Measurements from ENCODE around the gene CA10. TPM values are rescaled to one million over a fixed set of nuclear protein-coding genes. Genes with fewer than 3 reads are reported as not detected.

The CA10 gene
- total and polyA plus RNA-seq, 2 donors (not counting 3 experiments of a cell fraction or from before 2014, with no cell fraction given): not detected

- TF ChIP-seq MAX (IDR thresholded peaks at IDR 0.05; ENCODE audit: insufficient read depth, insufficient read length) (no peak), JUN (IDR thresholded peaks at IDR 0.05; ENCODE audit: borderline replicate concordance, insufficient read depth, insufficient read length, low read depth) (no peak), POLR2A (IDR thresholded peaks at IDR 0.05; ENCODE audit: low read depth, low read length) (no peak)
- TF ChIP-seq, protein P1, sequence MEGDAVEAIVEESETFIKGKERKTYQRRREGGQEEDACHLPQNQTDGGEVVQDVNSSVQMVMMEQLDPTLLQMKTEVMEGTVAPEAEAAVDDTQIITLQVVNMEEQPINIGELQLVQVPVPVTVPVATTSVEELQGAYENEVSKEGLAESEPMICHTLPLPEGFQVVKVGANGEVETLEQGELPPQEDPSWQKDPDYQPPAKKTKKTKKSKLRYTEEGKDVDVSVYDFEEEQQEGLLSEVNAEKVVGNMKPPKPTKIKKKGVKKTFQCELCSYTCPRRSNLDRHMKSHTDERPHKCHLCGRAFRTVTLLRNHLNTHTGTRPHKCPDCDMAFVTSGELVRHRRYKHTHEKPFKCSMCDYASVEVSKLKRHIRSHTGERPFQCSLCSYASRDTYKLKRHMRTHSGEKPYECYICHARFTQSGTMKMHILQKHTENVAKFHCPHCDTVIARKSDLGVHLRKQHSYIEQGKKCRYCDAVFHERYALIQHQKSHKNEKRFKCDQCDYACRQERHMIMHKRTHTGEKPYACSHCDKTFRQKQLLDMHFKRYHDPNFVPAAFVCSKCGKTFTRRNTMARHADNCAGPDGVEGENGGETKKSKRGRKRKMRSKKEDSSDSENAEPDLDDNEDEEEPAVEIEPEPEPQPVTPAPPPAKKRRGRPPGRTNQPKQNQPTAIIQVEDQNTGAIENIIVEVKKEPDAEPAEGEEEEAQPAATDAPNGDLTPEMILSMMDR (IDR thresholded peaks at IDR 0.05; ENCODE audit: extremely low read depth in 1 of 2, insufficient read depth in 1 of 2, low read depth in 1 of 2, low read length in 2 of 2): no peak
Observed at GRCh38 chr17:52120465-52120864, 38.0 kb downstream of the CA10 start.

DNA sequence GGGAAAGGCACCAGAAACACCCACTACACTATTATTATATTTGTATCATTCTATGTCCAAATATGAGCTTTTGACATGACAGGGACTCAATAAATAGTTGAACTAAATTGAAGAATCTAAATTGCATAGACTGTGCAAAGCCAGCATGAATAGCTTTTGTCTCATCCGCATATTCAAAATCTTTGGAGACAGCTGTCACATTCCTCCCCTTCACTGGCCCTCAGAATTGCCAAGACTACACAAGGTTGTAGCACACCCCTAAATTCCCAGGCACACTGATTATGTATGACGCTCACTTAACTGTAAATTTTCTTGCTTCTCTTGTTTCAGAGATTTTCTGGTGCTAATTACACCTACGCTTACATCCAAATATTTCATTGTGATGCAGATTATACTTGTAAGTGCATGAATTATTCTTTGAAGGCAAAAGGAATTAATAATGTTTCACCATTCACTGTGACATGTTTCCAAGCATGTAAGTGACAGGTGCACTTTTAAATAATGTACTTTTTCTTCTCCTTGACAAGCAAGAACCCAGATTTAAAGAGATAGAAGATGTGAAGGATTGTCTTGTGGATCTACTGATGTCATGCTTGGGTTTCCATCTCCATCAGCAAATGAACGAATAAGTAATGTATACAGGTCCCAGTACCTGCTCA is 47.5 kb downstream of the CA10 start:
- intact Hi-C loops (cut with micrococcal nuclease): no loop called here
- Histone ChIP-seq H3K4me1 (ENCODE audit: control insufficient read depth, extremely low read depth, insufficient read depth, low read length) (no peaks in the 10 kb centered on the region), H3K9ac (replicated peaks; ENCODE audit: extremely low read depth, insufficient read depth, low read length) (no peak overlapping the region), H4K20me1 (replicated peaks; ENCODE audit: control insufficient read depth, extremely low read depth, insufficient read depth, low read length) (no peaks in the 10 kb centered on the region), H3K27me3 (ENCODE audit: control insufficient read depth in 2 of 2, insufficient read depth in 2 of 2, low read length in 2 of 2) (no peaks in the 10 kb centered on the region), H3K9me3 (replicated peaks; ENCODE audit: control insufficient read depth, insufficient read depth, low read length) (no peaks in the 10 kb centered on the region), H3K27ac (ENCODE audit: insufficient read depth, low read depth, low read length) (no peak overlapping the region), H3K36me3 (ENCODE audit: control insufficient read depth in 2 of 2, extremely low read depth in 1 of 2, insufficient read depth in 2 of 2, low read length in 2 of 2) (no peaks in the 10 kb centered on the region), H3K79me2 (ENCODE audit: control insufficient read depth, insufficient read depth, low read length) (no peaks in the 10 kb centered on the region), H3K9me1 (replicated peaks; ENCODE audit: control insufficient read depth, extremely low read depth, insufficient read depth, low read length) (no peaks in the 10 kb centered on the region), H3K4me2 (ENCODE audit: insufficient read depth, low read length) (no peak overlapping the region), H2AFZ (ENCODE audit: low read depth, low read length) (no peak overlapping the region), H3K4me3 (replicated peaks in 1 of 3; ENCODE audit: insufficient read depth in 1 of 3, low read depth in 1 of 3, low read length in 3 of 3) (no peak overlapping the region)
- ChIA-PET POLR2A (no interaction called here), CTCF (no interaction called here)
- FAIRE-seq: no peak
- no peak for DNase-seq (ENCODE audit: low read depth, low spot score)
- TF ChIP-seq MYC (IDR thresholded peaks at IDR 0.05; ENCODE audit: low read depth, low read length): no peak
- TF ChIP-seq GATA2 (IDR thresholded peaks at IDR 0.05; ENCODE audit: insufficient read depth, insufficient read length, low read depth, low read length): no peak
- TF ChIP-seq FOS (IDR thresholded peaks at IDR 0.05; ENCODE audit: borderline replicate concordance, insufficient read depth, low read length): no peak
- TF ChIP-seq POLR2A (IDR thresholded peaks at IDR 0.05; ENCODE audit: low read depth, low read length): no peak
- no peak for TF ChIP-seq JUN (IDR thresholded peaks at IDR 0.05; ENCODE audit: borderline replicate concordance, insufficient read depth, insufficient read length, low read depth)
- TF ChIP-seq, protein P1 (IDR thresholded peaks at IDR 0.05; ENCODE audit: extremely low read depth in 1 of 2, insufficient read depth in 1 of 2, low read depth in 1 of 2, low read length in 2 of 2): no peak
- TF ChIP-seq MAX (IDR thresholded peaks at IDR 0.05; ENCODE audit: insufficient read depth, insufficient read length): no peak
- TF ChIP-seq POLR2AphosphoS5 (IDR thresholded peaks at IDR 0.05; ENCODE audit: insufficient read depth, low read depth, low read length): no peak
- TF ChIP-seq EZH2 (IDR thresholded peaks at IDR 0.05; ENCODE audit: borderline replicate concordance, low read depth, low read length, severe bottlenecking): no peak
- BruUV-seq (replicated peaks): no TSS peak
- dilution Hi-C loops (cut with MboI; ENCODE audit: extremely low pct_ligation_motif_present, low sequenced_read_pairs): no loop called here

More at GRCh38 chr17:52120465-52120864, 38.0 kb downstream of the CA10 start:
- Histone ChIP-seq H3K4me1 (ENCODE audit: control insufficient read depth, extremely low read depth, insufficient read depth, low read length) (no peaks in the 10 kb centered on the region), H3K27me3 (ENCODE audit: control insufficient read depth in 2 of 2, insufficient read depth in 2 of 2, low read length in 2 of 2) (no peaks in the 10 kb centered on the region), H3K9me3 (replicated peaks; ENCODE audit: control insufficient read depth, insufficient read depth, low read length) (peaks cover 4% of the 10 kb centered on the region), H3K9me1 (replicated peaks; ENCODE audit: control insufficient read depth, extremely low read depth, insufficient read depth, low read length) (no peaks in the 10 kb centered on the region), H3K27ac (ENCODE audit: insufficient read depth, low read depth, low read length) (no peak overlapping the region), H3K79me2 (ENCODE audit: control insufficient read depth, insufficient read depth, low read length) (no peaks in the 10 kb centered on the region), H2AFZ (ENCODE audit: low read depth, low read length) (no peak overlapping the region), H3K9ac (replicated peaks; ENCODE audit: extremely low read depth, insufficient read depth, low read length) (no peak overlapping the region), H3K4me2 (ENCODE audit: insufficient read depth, low read length) (no peak overlapping the region), H4K20me1 (replicated peaks; ENCODE audit: control insufficient read depth, extremely low read depth, insufficient read depth, low read length) (no peaks in the 10 kb centered on the region), H3K4me3 (replicated peaks in 1 of 3; ENCODE audit: insufficient read depth in 1 of 3, low read depth in 1 of 3, low read length in 3 of 3) (no peak overlapping the region), H3K36me3 (ENCODE audit: control insufficient read depth in 2 of 2, extremely low read depth in 1 of 2, insufficient read depth in 2 of 2, low read length in 2 of 2) (no peaks in the 10 kb centered on the region)
- BruUV-seq (replicated peaks): no TSS peak
- no peak for FAIRE-seq
- POLR2A ChIA-PET: no interaction called here
- intact Hi-C loops (cut with micrococcal nuclease) (no loop called here), dilution Hi-C loops (cut with MboI; ENCODE audit: extremely low pct_ligation_motif_present, low sequenced_read_pairs) (no loop called here)
- no peak for DNase-seq (ENCODE audit: low read depth, low spot score)
- CTCF ChIA-PET: interaction anchor here (2.0 kb wide), 1 partner anchor 13 kb away, joined by 4 read pairs; no protein-coding TSS in a partner anchor
